Endothelial cell of umbilical vein (primary cell): Measurements from ENCODE around the gene LDHD.

Source experiments
- EZH2 ChIP-seq: IDR thresholded peaks from 2 replicates; pipeline ENCODE4 v1.6.1; 2012; ENCODE audit warnings: borderline replicate concordance, low read depth, mild to moderate bottlenecking, moderate library complexity, low read length, inconsistent platforms; ENCODE audit not compliant: severe bottlenecking
- FOS ChIP-seq: IDR thresholded peaks from 2 replicates; pipeline ENCODE4 v1.6.1; 2011; ENCODE audit warnings: mild to moderate bottlenecking, low read length, moderate library complexity, borderline replicate concordance; ENCODE audit not compliant: insufficient read depth
- GATA2 ChIP-seq: IDR thresholded peaks from 2 replicates; pipeline ENCODE4 v1.7.0; 2011; ENCODE audit warnings: low read depth, mild to moderate bottlenecking, moderate library complexity, mixed read lengths, low read length; ENCODE audit not compliant: insufficient read length, insufficient read depth
- MAX ChIP-seq: IDR thresholded peaks from 2 replicates; pipeline ENCODE4 v1.6.1; 2011; ENCODE audit not compliant: insufficient read depth, insufficient read length
- MYC ChIP-seq: IDR thresholded peaks from one replicate; pipeline ENCODE4 v1.6.1; 2011; ENCODE audit warnings: mild to moderate bottlenecking, low read depth, low read length
- POLR2A ChIP-seq: IDR thresholded peaks from 2 replicates; pipeline ENCODE4 v1.6.1; 2012; ENCODE audit warnings: low read depth, mild to moderate bottlenecking, control low read depth, low read length
- POLR2AphosphoS5 ChIP-seq: IDR thresholded peaks from 2 replicates; pipeline ENCODE4 v1.6.1; 2012; ENCODE audit warnings: low read depth, mild to moderate bottlenecking, control low read depth, low read length, moderate library complexity; ENCODE audit not compliant: insufficient read depth
- TF ChIP-seq, protein P1 (sequence below), 2 donors: IDR thresholded peaks; 1 replicate in 1 of 2; 2 replicates in 1 of 2; pipeline ENCODE4 v1.5.1; 2011; ENCODE audit warnings: low read length in 2 of 2, mild to moderate bottlenecking in 2 of 2, moderate library complexity in 2 of 2, control low read depth in 1 of 2, inconsistent platforms in 1 of 2, low read depth in 1 of 2; ENCODE audit not compliant: insufficient read depth in 1 of 2; ENCODE audit errors: extremely low read depth in 1 of 2

DNA sequence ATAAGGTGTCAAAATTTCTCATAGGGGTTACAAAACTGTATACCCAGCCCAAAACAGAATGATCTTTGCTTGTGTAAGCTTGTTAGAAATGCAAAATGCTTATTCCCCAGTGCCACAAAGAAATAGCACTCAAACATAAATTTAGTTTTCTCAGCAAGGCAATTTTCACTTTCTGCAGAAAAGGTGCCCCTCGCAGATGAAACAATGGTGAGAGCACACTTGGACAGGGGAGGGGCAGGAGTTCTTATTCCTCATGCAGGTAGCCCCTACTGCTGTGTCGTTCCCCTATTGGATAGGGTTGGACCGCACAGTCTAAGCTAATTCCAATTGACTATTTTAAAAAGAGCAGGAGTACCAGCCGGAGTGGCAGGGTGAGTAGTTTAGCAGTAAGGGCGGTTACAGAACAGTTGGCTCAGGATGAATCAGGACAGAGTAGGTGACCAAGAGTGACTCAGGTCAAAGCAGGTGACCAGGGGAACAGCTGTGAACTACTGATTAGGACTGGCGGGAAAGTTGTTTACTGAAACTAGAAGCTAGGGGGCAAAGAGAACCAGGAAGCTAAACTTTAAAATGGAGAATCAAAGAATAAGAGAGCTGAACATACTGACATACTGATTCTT is 5.5 kb upstream of the LDHD start:
- TF ChIP-seq POLR2AphosphoS5 (no peak), MYC (no peak), GATA2 (no peak), MAX (no peak), POLR2A (no peak), FOS (no peak), EZH2 (no peak)
- TF ChIP-seq, protein P1, sequence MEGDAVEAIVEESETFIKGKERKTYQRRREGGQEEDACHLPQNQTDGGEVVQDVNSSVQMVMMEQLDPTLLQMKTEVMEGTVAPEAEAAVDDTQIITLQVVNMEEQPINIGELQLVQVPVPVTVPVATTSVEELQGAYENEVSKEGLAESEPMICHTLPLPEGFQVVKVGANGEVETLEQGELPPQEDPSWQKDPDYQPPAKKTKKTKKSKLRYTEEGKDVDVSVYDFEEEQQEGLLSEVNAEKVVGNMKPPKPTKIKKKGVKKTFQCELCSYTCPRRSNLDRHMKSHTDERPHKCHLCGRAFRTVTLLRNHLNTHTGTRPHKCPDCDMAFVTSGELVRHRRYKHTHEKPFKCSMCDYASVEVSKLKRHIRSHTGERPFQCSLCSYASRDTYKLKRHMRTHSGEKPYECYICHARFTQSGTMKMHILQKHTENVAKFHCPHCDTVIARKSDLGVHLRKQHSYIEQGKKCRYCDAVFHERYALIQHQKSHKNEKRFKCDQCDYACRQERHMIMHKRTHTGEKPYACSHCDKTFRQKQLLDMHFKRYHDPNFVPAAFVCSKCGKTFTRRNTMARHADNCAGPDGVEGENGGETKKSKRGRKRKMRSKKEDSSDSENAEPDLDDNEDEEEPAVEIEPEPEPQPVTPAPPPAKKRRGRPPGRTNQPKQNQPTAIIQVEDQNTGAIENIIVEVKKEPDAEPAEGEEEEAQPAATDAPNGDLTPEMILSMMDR (IDR thresholded peaks at IDR 0.05; ENCODE audit: extremely low read depth in 1 of 2, insufficient read depth in 1 of 2, low read depth in 1 of 2, low read length in 2 of 2): no peak
